ENCODE data around the gene PTPN18.
"Not testable (repeated sequence)": the region's sequence is repeated elsewhere in the genome, so short reads cannot be mapped to it uniquely, and the experiment has no call there.

The PTPN18 gene

GRCh38 chr2:130381145-130381544 is 25.3 kb downstream of the PTPN18 start:
- no peak for DNase-seq (ENCODE audit: low read depth in 2 of 2)

GRCh38 chr2:130381619-130382018 is 25.8 kb downstream of the PTPN18 start:
- DNase-seq (ENCODE audit: low read depth in 2 of 2): no peak

- no peak for DNase-seq (ENCODE audit: low read depth in 2 of 2)
These were observed 26.6 kb downstream of the PTPN18 start for GRCh38 chr2:130382313-130382917.

GRCh38 chr2:130385709-130386108 is 29.9 kb downstream of the PTPN18 start:
- DNase-seq (ENCODE audit: low read depth in 2 of 2): no peak

- DNase-seq (ENCODE audit: low read depth in 2 of 2): no peak
These were observed 31.2 kb downstream of the PTPN18 start for GRCh38 chr2:130387071-130387400.

GRCh38 chr2:130387804-130388203 is 31.9 kb downstream of the PTPN18 start:
- DNase-seq (ENCODE audit: low read depth in 2 of 2): no peak

GRCh38 chr2:130388221-130388907 is 32.5 kb downstream of the PTPN18 start:
- DNase-seq (ENCODE audit: low read depth in 2 of 2): no peak

- no peak for DNase-seq (ENCODE audit: low read depth in 2 of 2)
These were observed 33.5 kb downstream of the PTPN18 start for GRCh38 chr2:130389358-130389757.

GRCh38 chr2:130389783-130390182 is 33.9 kb downstream of the PTPN18 start:
- DNase-seq (ENCODE audit: low read depth in 2 of 2): no peak

- DNase-seq (ENCODE audit: low read depth in 2 of 2): no peak
These were observed 34.7 kb downstream of the PTPN18 start for GRCh38 chr2:130390460-130391057.

- peak in 1 of 2 donors; percentile 32 for DNase-seq (ENCODE audit: low read depth in 2 of 2)
These were observed 35.4 kb downstream of the PTPN18 start for GRCh38 chr2:130391058-130391871.

GRCh38 chr2:130391872-130392670 is 36.2 kb downstream of the PTPN18 start:
- no peak for DNase-seq (ENCODE audit: low read depth in 2 of 2)

GRCh38 chr2:130393318-130393910 is 37.6 kb downstream of the PTPN18 start:
- DNase-seq (ENCODE audit: low read depth in 2 of 2): no peak

- DNase-seq (ENCODE audit: low read depth in 2 of 2): not testable (repeated sequence)
These were observed 50.4 kb downstream of the PTPN18 start for GRCh38 chr2:130406280-130406679.

- DNase-seq (ENCODE audit: low read depth in 2 of 2): not testable (repeated sequence)
These were observed 60.8 kb downstream of the PTPN18 start for GRCh38 chr2:130416693-130417092.

- not testable (repeated sequence) for DNase-seq (ENCODE audit: low read depth in 2 of 2)
These were observed 63.0 kb downstream of the PTPN18 start for GRCh38 chr2:130418845-130419244.

All from stimulated activated CD8-positive, alpha-beta memory T cell treated with anti-CD3 and anti-CD28 coated beads, Interleukin-7, amount 100 ng/mL, for 1 hour (primary cell).